Smooth muscle cell (in vitro differentiated cells): ENCODE measurements around the gene MTM1. TPM values are rescaled to one million over a fixed set of nuclear protein-coding genes. Genes with fewer than 3 reads are reported as not detected.

Experiments used
- DNase-seq: peaks from one replicate; lab custom pipeline; 2025; ENCODE audit not compliant: unreplicated experiment; lab: John Stamatoyannopoulos, UW
- H2AFZ ChIP-seq: fragments of 200-600 bp; sonication (generic); 2 replicates; pipeline ENCODE4 v1.6.0; 2016; ENCODE audit warnings: antibody characterized with exemption, low read depth, mild to moderate bottlenecking
- H3F3A ChIP-seq: fragments of 200-600 bp; sonication (generic); 2 replicates; pipeline ENCODE4 v1.6.0; 2017; ENCODE audit warnings: antibody characterized with exemption, low read depth
- H3K27ac ChIP-seq: fragments of 200-600 bp; sonication (generic); 2 replicates; pipeline ENCODE4 v1.5.1; 2016; ENCODE audit warnings: low read depth, mild to moderate bottlenecking
- H3K27me3 ChIP-seq: fragments of 200-600 bp; sonication (generic); 2 replicates; pipeline ENCODE4 v1.6.1; 2016; ENCODE audit warnings: low read depth, mild to moderate bottlenecking
- H3K36me3 ChIP-seq: fragments of 200-600 bp; sonication (generic); 2 replicates; pipeline ENCODE4 v1.5.1; 2016; ENCODE audit warnings: low read depth
- H3K4me1 ChIP-seq: fragments of 200-600 bp; sonication (generic); 2 replicates; pipeline ENCODE4 v1.5.1; 2016; ENCODE audit warnings: low read depth
- H3K4me2 ChIP-seq: fragments of 200-600 bp; sonication (generic); 2 replicates; pipeline ENCODE4 v1.6.0; 2016; ENCODE audit warnings: mild to moderate bottlenecking
- H3K4me3 ChIP-seq: fragments of 200-600 bp; sonication (generic); 2 replicates; pipeline ENCODE4 v1.5.1; 2016; ENCODE audit warnings: mild to moderate bottlenecking
- H3K79me2 ChIP-seq: fragments of 200-600 bp; sonication (generic); 2 replicates; pipeline ENCODE4 v1.6.0; 2016; ENCODE audit warnings: low read depth, mild to moderate bottlenecking
- H3K9ac ChIP-seq: fragments of 200-600 bp; sonication (generic); 2 replicates; pipeline ENCODE4 v1.6.0; 2016; ENCODE audit warnings: low read depth
- H3K9me3 ChIP-seq: fragments of 200-600 bp; sonication (generic); replicated peaks from 2 replicates; pipeline ENCODE4 v1.5.1; 2016; ENCODE audit warnings: low read depth
- H4K20me1 ChIP-seq: fragments of 200-600 bp; sonication (generic); 2 replicates; pipeline ENCODE4 v1.6.0; 2016; ENCODE audit warnings: low read depth
- WGBS: methylation state at CpG from one replicate; pipeline ENCODE4 v1.1.7; 2016; ENCODE audit warnings: low lambda C conversion rate; 5-methylcytosine and 5-hydroxymethylcytosine counted together
- polyA plus RNA-seq: library from polyadenylated mRNA; unstranded; fragments of >200 nt; fragmentation: Nextera tagmentation; extraction: Ambion mirVana; gene quantifications from 2 replicates; pipeline ENCODE4 v1.2.1, GENCODE V29; 2016
- total RNA-seq: library from RNA; depleted of rRNA; stranded (reverse); fragments of >200 nt; gene quantifications from 2 replicates; pipeline ENCODE4 v1.2.3, GENCODE V29; 2014
- TF ChIP-seq, protein P1 (sequence below): fragments of 200-600 bp; sonication (generic); IDR thresholded peaks from 2 replicates; pipeline ENCODE4 v1.5.1; 2017; ENCODE audit warnings: borderline replicate concordance, mild to moderate bottlenecking, antibody characterized with exemption; ENCODE audit not compliant: insufficient read depth, poor library complexity, severe bottlenecking

MTM1 gene
- total and polyA plus RNA-seq, 2 experiments from 2014 or later, result 5.1 to 12.9 TPM

DNA sequence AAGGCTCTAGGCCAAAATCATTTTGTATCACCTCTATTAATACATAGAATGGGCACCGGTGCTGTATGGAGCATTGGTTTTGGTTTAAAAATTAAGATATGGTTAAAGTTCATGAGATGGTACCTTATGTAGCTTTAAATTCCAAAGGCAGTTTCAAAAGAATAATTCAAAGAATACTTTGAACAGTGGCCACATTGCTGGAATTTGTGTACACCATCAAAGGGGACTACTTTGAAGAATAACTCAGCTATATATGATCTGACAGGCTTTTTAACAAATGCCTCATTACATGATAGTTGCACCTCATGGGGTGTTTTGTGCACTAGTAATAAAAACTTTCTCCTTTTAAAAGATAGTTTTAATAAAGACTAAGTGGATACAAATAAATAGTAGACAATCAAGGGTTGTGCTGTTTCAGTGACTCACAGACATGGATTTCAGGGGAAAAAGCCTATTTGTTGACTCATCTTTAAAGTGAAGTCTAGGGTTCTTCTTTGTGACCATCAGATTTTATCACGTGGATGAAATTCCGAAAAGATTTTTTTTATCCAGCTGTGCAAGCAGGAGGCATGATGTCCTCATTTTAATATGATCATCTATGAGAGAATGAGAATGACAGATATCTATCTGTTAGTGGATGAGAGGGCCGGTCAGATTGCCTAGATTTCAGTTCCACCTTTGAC lies 12.8 kb downstream of the MTM1 start:
- H2AFZ ChIP-seq, result no peak overlapping the region
- no peak overlapping the region for H3K4me3 ChIP-seq
- no peaks in the 10 kb centered on the region for H3K4me1 ChIP-seq
- H3K36me3 ChIP-seq, result no peaks in the 10 kb centered on the region
- no peak for DNase-seq
- no peaks in the 10 kb centered on the region for H3K9me3 ChIP-seq
- no peaks in the 10 kb centered on the region for H3K27me3 ChIP-seq
- WGBS, result 65% methylated on average over 4 of the region's 4 CpGs
- H3K79me2 ChIP-seq, result no peaks in the 10 kb centered on the region
- peak overlapping the region; percentile 46 for H3K4me2 ChIP-seq
- H3K9ac ChIP-seq, result no peak overlapping the region
- TF ChIP-seq, protein P1, sequence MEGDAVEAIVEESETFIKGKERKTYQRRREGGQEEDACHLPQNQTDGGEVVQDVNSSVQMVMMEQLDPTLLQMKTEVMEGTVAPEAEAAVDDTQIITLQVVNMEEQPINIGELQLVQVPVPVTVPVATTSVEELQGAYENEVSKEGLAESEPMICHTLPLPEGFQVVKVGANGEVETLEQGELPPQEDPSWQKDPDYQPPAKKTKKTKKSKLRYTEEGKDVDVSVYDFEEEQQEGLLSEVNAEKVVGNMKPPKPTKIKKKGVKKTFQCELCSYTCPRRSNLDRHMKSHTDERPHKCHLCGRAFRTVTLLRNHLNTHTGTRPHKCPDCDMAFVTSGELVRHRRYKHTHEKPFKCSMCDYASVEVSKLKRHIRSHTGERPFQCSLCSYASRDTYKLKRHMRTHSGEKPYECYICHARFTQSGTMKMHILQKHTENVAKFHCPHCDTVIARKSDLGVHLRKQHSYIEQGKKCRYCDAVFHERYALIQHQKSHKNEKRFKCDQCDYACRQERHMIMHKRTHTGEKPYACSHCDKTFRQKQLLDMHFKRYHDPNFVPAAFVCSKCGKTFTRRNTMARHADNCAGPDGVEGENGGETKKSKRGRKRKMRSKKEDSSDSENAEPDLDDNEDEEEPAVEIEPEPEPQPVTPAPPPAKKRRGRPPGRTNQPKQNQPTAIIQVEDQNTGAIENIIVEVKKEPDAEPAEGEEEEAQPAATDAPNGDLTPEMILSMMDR, result no peak
- H3K27ac ChIP-seq, result peak overlapping the region; percentile 67
- H4K20me1 ChIP-seq, result no peaks in the 10 kb centered on the region
- H3F3A ChIP-seq, result no peaks in the 10 kb centered on the region

DNA sequence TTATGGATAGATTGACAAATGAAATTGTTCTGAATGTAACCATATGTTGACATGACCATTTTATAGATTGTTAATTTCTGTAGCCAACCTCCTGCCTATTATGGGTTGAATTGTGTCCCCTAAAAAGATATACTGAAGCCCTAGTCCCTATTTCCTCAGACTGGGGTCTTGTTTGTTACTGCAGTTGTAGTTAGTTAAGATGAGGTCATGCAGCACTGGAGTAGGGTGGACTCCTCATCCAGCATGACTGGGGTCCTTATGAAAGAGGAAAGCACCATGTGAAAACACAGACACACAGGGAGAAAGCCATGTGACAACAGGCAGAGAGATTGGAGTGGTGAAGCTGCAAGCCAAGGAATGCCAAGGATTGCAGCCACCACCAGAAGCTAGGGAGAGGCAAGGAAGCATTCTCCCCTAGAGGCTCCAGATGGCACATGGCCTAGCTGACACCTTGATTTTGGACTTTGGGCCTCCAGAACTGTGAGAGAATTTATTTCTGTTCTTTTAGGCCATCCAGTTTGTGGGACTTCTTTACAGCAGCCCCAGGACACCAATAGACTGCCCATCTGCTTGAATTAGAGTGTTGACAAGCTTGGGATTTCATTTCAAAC lies 14.0 kb downstream of the MTM1 start:
- DNase-seq, result no peak
- no peak overlapping the region for H3K9ac ChIP-seq
- H3K79me2 ChIP-seq, result no peaks in the 10 kb centered on the region
- TF ChIP-seq, protein P1, result no peak
- H3K27me3 ChIP-seq, result no peaks in the 10 kb centered on the region
- H4K20me1 ChIP-seq, result no peaks in the 10 kb centered on the region
- no peak overlapping the region for H3K4me2 ChIP-seq
- no peak overlapping the region for H2AFZ ChIP-seq
- H3K9me3 ChIP-seq, result no peaks in the 10 kb centered on the region
- no peaks in the 10 kb centered on the region for H3K36me3 ChIP-seq
- no peaks in the 10 kb centered on the region for H3F3A ChIP-seq
- H3K4me3 ChIP-seq, result no peak overlapping the region
- no peak overlapping the region for H3K27ac ChIP-seq
- no peaks in the 10 kb centered on the region for H3K4me1 ChIP-seq

GRCh38 chrX:150587585-150588503 lies 19.4 kb downstream of the MTM1 start:
- Histone ChIP-seq H3K79me2 (no peaks in the 10 kb centered on the region), H3K4me1 (no peaks in the 10 kb centered on the region), H3K4me2 (no peak overlapping the region), H2AFZ (no peak overlapping the region), H3K27ac (no peak overlapping the region), H3K9me3 (no peaks in the 10 kb centered on the region), H3K4me3 (no peak overlapping the region), H3K36me3 (no peaks in the 10 kb centered on the region), H3K9ac (no peak overlapping the region), H3K27me3 (no peaks in the 10 kb centered on the region), H4K20me1 (peaks cover 6% of the 10 kb centered on the region), H3F3A (no peaks in the 10 kb centered on the region)
- 69% methylated on average over 8 of the region's 8 CpGs for WGBS
- TF ChIP-seq, protein P1, result peak; percentile 53
- DNase-seq, result no peak
